ENCODE measurements around the gene TOX3.

Gene TOX3

GRCh38 chr16:52462816-52463215 lies 84.1 kb downstream of the TOX3 start:
- no peak for TF ChIP-seq CTCF (IDR thresholded peaks at IDR 0.05)
- no peaks in the 10 kb centered on the region for H3K36me3 Mint-ChIP-seq (ENCODE audit: low read depth)
- no peak for DNase-seq
- no peak overlapping the region for H3K27ac Mint-ChIP-seq
- H3K27me3 Mint-ChIP-seq (ENCODE audit: low read depth, poor library complexity) = peaks cover 4% of the 10 kb centered on the region
- H3K9me3 Mint-ChIP-seq = no peaks in the 10 kb centered on the region
- H3K4me3 Mint-ChIP-seq = no peak overlapping the region
- H3K4me1 Mint-ChIP-seq = no peaks in the 10 kb centered on the region

DNA sequence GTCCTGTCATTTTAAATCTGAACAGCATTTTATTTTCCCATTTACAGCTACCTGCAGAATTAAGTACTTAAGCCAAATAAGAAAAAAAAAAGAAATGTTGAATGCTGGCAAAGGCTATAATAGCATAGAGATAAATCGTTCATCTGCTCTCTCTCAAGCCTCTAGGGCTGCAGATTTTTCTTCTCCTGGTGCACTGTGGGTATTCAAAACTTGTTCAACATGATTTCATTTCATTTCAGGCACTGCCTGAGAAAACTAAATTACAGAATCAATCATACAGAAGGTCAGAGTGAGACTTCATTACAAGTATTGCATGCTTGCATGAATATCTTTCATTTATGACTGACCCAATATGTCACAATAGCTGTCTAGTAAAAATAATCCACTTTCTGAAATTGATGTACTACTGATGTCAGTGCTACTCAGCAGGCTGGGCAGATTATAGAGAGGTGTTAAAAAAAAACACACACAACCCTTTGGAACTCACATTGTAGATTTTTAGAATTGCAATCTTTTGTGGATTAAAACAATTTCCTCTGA lies 86.2 kb downstream of the TOX3 start:
- H3K36me3 Mint-ChIP-seq (ENCODE audit: low read depth) = no peaks in the 10 kb centered on the region
- no peak for DNase-seq
- H3K9me3 Mint-ChIP-seq = no peaks in the 10 kb centered on the region
- no peak for TF ChIP-seq CTCF (IDR thresholded peaks at IDR 0.05)
- peaks cover 4% of the 10 kb centered on the region for H3K27me3 Mint-ChIP-seq (ENCODE audit: low read depth, poor library complexity)
- H3K4me3 Mint-ChIP-seq = no peak overlapping the region
- H3K4me1 Mint-ChIP-seq = no peaks in the 10 kb centered on the region
- H3K27ac Mint-ChIP-seq = no peak overlapping the region

DNA sequence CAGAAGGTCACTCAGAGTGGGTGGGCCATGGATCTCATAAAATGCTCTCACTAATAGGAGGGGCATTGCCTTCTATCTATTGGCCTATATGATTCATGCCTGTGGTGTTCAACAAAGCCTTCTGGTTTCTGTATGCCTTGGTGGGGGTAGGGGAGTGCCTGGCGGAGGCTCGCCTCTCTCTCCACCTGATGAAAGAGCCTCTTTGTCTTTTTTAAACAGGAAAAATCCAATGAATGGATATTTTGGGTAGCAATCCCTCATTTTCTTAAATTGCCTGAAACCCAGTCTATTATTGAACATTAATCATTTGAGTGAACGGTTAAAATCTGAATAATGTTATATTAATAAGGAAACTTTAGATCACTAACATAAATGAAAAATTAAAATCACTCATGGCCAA lies 90.6 kb downstream of the TOX3 start:
- no peak overlapping the region for H3K27ac Mint-ChIP-seq
- H3K9me3 Mint-ChIP-seq = no peaks in the 10 kb centered on the region
- no peak for DNase-seq
- H3K4me3 Mint-ChIP-seq = no peak overlapping the region
- no peak for TF ChIP-seq CTCF (IDR thresholded peaks at IDR 0.05)
- H3K27me3 Mint-ChIP-seq (ENCODE audit: low read depth, poor library complexity) = no peaks in the 10 kb centered on the region
- no peaks in the 10 kb centered on the region for H3K4me1 Mint-ChIP-seq
- H3K36me3 Mint-ChIP-seq (ENCODE audit: low read depth) = no peaks in the 10 kb centered on the region

DNA sequence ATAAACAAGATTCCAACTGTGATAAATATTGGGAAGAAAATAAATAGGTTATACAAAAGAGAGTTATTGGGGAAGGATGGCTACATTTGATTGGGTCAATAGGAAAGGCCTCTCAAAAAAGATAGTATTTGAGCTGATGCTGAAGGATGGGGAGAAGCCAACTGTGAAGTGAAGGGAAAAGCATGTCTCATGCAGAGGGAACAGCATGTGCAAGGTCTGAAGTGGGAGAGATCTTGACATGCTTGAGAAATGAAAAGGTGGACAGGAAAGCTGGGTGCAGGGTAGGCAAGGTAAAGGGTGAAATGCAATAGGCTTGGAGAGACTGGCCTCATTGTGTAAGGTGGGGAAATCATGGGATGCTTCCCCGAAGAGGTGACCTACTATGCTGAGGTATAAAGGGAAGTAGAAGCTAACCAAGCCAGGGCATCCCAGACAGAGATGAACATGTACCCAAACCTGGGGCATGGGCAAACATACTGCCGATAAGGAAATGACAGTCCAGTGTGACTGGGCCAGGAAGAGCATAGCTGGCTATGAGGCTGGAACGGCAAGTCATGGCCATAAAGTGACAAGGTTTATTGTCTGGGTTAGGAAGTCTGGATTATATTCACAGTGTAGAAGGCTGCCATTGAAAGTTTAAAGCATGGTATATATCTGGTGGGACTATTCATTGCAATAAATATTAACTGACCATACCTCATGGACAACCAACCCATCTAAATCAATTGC lies 91.2 kb downstream of the TOX3 start:
- H3K4me1 Mint-ChIP-seq = no peaks in the 10 kb centered on the region
- no peaks in the 10 kb centered on the region for H3K36me3 Mint-ChIP-seq (ENCODE audit: low read depth)
- no peak overlapping the region for H3K27ac Mint-ChIP-seq
- H3K9me3 Mint-ChIP-seq = no peaks in the 10 kb centered on the region
- DNase-seq = no peak
- H3K27me3 Mint-ChIP-seq (ENCODE audit: low read depth, poor library complexity) = no peaks in the 10 kb centered on the region
- H3K4me3 Mint-ChIP-seq = no peak overlapping the region
- no peak for TF ChIP-seq CTCF (IDR thresholded peaks at IDR 0.05)

DNA sequence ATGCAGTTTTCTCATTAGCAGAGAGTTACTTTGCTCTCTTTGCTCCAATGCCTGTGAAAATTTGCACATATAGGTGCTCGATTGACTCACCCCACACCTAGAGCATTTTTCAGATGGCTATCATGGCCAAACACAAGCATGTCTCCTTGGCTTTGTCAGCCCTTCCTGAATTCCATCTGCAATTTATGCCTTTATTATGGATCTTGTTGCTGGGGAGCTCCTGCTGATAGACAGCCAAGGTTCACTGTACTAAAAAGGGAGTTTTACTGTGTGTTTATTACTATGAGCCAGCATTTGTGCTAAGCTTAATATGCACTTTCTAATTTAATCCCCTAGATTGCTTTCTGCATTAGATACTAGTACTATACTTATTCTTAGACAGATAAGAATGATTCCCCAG lies 93.3 kb downstream of the TOX3 start:
- no peaks in the 10 kb centered on the region for H3K27me3 Mint-ChIP-seq (ENCODE audit: low read depth, poor library complexity)
- no peak for DNase-seq
- no peaks in the 10 kb centered on the region for H3K4me1 Mint-ChIP-seq
- H3K36me3 Mint-ChIP-seq (ENCODE audit: low read depth) = no peaks in the 10 kb centered on the region
- no peak overlapping the region for H3K27ac Mint-ChIP-seq
- H3K9me3 Mint-ChIP-seq = no peaks in the 10 kb centered on the region
- no peak overlapping the region for H3K4me3 Mint-ChIP-seq
- TF ChIP-seq CTCF (IDR thresholded peaks at IDR 0.05) = no peak

DNA sequence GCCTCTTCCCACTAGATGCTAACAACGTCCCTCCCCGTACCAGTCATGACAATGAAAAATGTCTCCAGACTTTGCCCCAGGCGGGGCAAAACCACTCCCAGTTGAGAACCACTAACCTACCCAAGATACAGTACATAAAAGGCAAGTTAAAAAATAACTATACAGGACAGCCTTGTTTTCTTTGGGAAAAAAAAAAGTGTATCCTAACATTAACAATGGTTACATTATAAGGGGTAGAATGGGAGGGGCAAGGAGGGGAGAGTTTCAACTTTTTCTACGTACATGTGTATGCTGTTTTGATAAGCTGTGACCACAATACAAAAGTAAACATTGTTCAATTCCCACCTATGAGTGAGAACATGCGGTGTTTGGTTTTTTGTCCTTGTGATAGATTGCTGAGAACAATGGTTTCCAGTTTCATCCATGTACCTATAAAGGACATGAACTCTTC lies 94.9 kb downstream of the TOX3 start:
- Mint-ChIP-seq H3K9me3 (no peaks in the 10 kb centered on the region), H3K27me3 (ENCODE audit: low read depth, poor library complexity) (no peaks in the 10 kb centered on the region), H3K36me3 (ENCODE audit: low read depth) (no peaks in the 10 kb centered on the region), H3K27ac (no peak overlapping the region), H3K4me3 (no peak overlapping the region), H3K4me1 (no peaks in the 10 kb centered on the region)
- TF ChIP-seq CTCF (IDR thresholded peaks at IDR 0.05) = no peak
- no peak for DNase-seq
